Epithelial cell of esophagus (primary cell): ENCODE results near the gene RNF44.

Experiments used
- DNase-seq: peaks from one replicate; pipeline ENCODE4 v3.0.0; 2010; ENCODE audit warnings: low read depth
- H3K4me3 ChIP-seq: 2 replicates; pipeline ENCODE4 v1.5.1; 2011; ENCODE audit warnings: mild to moderate bottlenecking, low read length, control low read depth
- CTCF ChIP-seq: IDR thresholded peaks from 2 replicates; pipeline ENCODE4 v1.5.1; 2011; ENCODE audit warnings: low read depth, mild to moderate bottlenecking, low read length, control low read depth, inconsistent platforms; ENCODE audit not compliant: insufficient read depth; ENCODE audit errors: missing control alignments

The RNF44 gene

GRCh38 chr5:176536902-176537553, at the start of gene RNF44:
Gene RNF44 (minus strand): TSS chr5:176537402. CDS start chr5:176532472, 4,930 bp downstream.
- DNase-seq: peak; percentile 98
- TF ChIP-seq CTCF: no peak
- peak within 1 kb of the TSS; percentile 99 for H3K4me3 ChIP-seq

GRCh38 chr5:176583076-176583475, 45.9 kb upstream of the RNF44 start:
- H3K4me3 ChIP-seq: no peak overlapping the region
- no peak for DNase-seq
- TF ChIP-seq CTCF: no peak

GRCh38 chr5:176581361-176581760, 44.2 kb upstream of the RNF44 start:
- no peak for TF ChIP-seq CTCF
- no peak for DNase-seq
- H3K4me3 ChIP-seq: no peak overlapping the region

- TF ChIP-seq CTCF: no peak
- no peak for DNase-seq
- H3K4me3 ChIP-seq: no peak overlapping the region
These were observed 42.1 kb upstream of the RNF44 start for GRCh38 chr5:176579323-176579722.

GRCh38 chr5:176578391-176578808, 41.2 kb upstream of the RNF44 start:
- peak; percentile 86 for TF ChIP-seq CTCF
- DNase-seq: peak; percentile 87
- H3K4me3 ChIP-seq: no peak overlapping the region

GRCh38 chr5:176577312-176578176, 40.3 kb upstream of the RNF44 start:
- no peak for DNase-seq
- TF ChIP-seq CTCF: no peak
- H3K4me3 ChIP-seq: no peak overlapping the region
